H1 (cell line): Measurements from ENCODE around the gene LRRC27. TPM values are rescaled to one million over a fixed set of nuclear protein-coding genes. Genes with fewer than 3 reads are reported as not detected.

ENCODE experiments used
- CTCF ChIA-PET: fragments of 300-600 bp; sonication (Branson Sonifier 250); formaldehyde crosslinking; loops from one replicate; lab custom pipeline; 2021; ENCODE audit not compliant: partially characterized antibody; lab: Charles Lee
- POLR2A ChIA-PET: fragments of 300-600 bp; sonication (Branson Sonifier 250); formaldehyde crosslinking; loops from one replicate; lab custom pipeline; 2021; ENCODE audit warnings: inconsistent platforms; ENCODE audit not compliant: partially characterized antibody; lab: Charles Lee
- DNase-seq, 2 experiments: peaks; one replicate each; pipeline versions ENCODE4 v3.0.0 to v3.0.0-alpha.2; 2010 to 2022; ENCODE audit warnings: low spot score in 2 of 2, low read depth in 1 of 2, mixed read lengths in 1 of 2
- FAIRE-seq: peaks from 2 replicates; lab custom pipeline; 2011; peaks lifted over from hg19 to GRCh38; lab: Jason Lieb, UNC
- H2AFZ ChIP-seq: 2 replicates; pipeline ENCODE4 v1.8.1; 2012; ENCODE audit warnings: low read length, inconsistent platforms
- H2AK5ac ChIP-seq: 2 replicates; pipeline ENCODE4 v1.6.1; 2013; ENCODE audit warnings: low read depth, low read length
- H2BK120ac ChIP-seq: replicated peaks from 2 replicates; pipeline ENCODE3; 2013; ENCODE audit warnings: low read depth, low read length, inconsistent platforms
- H2BK12ac ChIP-seq: 2 replicates; pipeline ENCODE4 v1.6.1; 2013; ENCODE audit warnings: low read depth, low read length
- H2BK15ac ChIP-seq: 2 replicates; pipeline ENCODE4 v1.6.1; 2013; ENCODE audit warnings: low read length
- H2BK20ac ChIP-seq: 2 replicates; pipeline ENCODE4 v1.6.1; 2013; ENCODE audit warnings: low read length
- H2BK5ac ChIP-seq: 2 replicates; pipeline ENCODE4 v1.6.1; 2013; ENCODE audit warnings: low read depth, low read length
- H3K14ac ChIP-seq: 2 replicates; pipeline ENCODE4 v1.6.1; 2013; ENCODE audit warnings: inconsistent platforms; ENCODE audit not compliant: insufficient read length
- H3K18ac ChIP-seq: 2 replicates; pipeline ENCODE4 v1.6.1; 2013; ENCODE audit warnings: low read length; ENCODE audit errors: extremely low read depth
- H3K23ac ChIP-seq: 2 replicates; pipeline ENCODE4 v1.6.1; 2013; ENCODE audit warnings: inconsistent platforms; ENCODE audit not compliant: insufficient read length
- H3K23me2 ChIP-seq: 2 replicates; pipeline ENCODE4 v1.6.1; 2013; ENCODE audit warnings: low read depth, low read length
- H3K27ac ChIP-seq: 2 replicates; pipeline ENCODE4 v1.6.1; 2011; ENCODE audit warnings: low read depth, low read length, inconsistent platforms
- H3K27me3 ChIP-seq, 4 experiments: replicated peaks in 1 of 4; 1 replicate in 1 of 4; 2 replicates in 3 of 4; pipeline versions ENCODE4 v1.6.1 to v1.8.1; 2011 to 2013; ENCODE audit warnings: low read length in 3 of 4, mild to moderate bottlenecking in 3 of 4, inconsistent platforms in 2 of 4, mixed read lengths in 2 of 4, moderate library complexity in 1 of 4; ENCODE audit not compliant: control insufficient read depth in 3 of 4, insufficient read depth in 3 of 4; ENCODE audit errors: extremely low read depth in 1 of 4
- H3K36me3 ChIP-seq, 4 experiments: 2 replicates each; pipeline versions ENCODE4 v1.6.1 to v1.8.1; 2011 to 2013; ENCODE audit warnings: mild to moderate bottlenecking in 4 of 4, low read length in 3 of 4, moderate library complexity in 2 of 4, control low read depth in 1 of 4, inconsistent platforms in 1 of 4; ENCODE audit not compliant: insufficient read depth in 4 of 4, control insufficient read depth in 2 of 4
- H3K4ac ChIP-seq: replicated peaks from 2 replicates; pipeline ENCODE3; 2013; ENCODE audit warnings: low read length, low read depth, mixed read lengths, inconsistent platforms; ENCODE audit not compliant: insufficient read length
- H3K4me1 ChIP-seq, 4 experiments: replicated peaks in 1 of 4; 1 replicate in 1 of 4; 2 replicates in 3 of 4; pipeline versions ENCODE4 v1.6.1 to v1.8.1; 2011 to 2013; ENCODE audit warnings: low read length in 3 of 4, inconsistent platforms in 2 of 4, mixed read lengths in 1 of 4; ENCODE audit not compliant: insufficient read depth in 4 of 4, control insufficient read depth in 3 of 4
- H3K4me2 ChIP-seq, 2 experiments: 2 replicates each; pipeline versions ENCODE4 v1.6.1 to v1.8.1; 2011 to 2013; ENCODE audit warnings: low read depth in 2 of 2, low read length in 2 of 2, control low read depth in 1 of 2, inconsistent platforms in 1 of 2, mild to moderate bottlenecking in 1 of 2; ENCODE audit not compliant: insufficient read depth in 1 of 2
- H3K4me3 ChIP-seq, 4 experiments: fragments of 200-600, 300-600 bp in 1 of 4; sonication (generic), shearing (Covaris generic), sonication (Bioruptor Twin) in 1 of 4; 2 replicates each; pipeline versions ENCODE4 v1.5.1 to v1.8.1; 2011 to 2016; ENCODE audit warnings: low read length in 4 of 4, low read depth in 3 of 4, control low read depth in 2 of 4, inconsistent platforms in 2 of 4, mild to moderate bottlenecking in 2 of 4, mixed read lengths in 1 of 4, moderate library complexity in 1 of 4; ENCODE audit not compliant: insufficient read depth in 2 of 4; ENCODE audit errors: extremely low read depth in 1 of 4
- H3K56ac ChIP-seq: replicated peaks from 2 replicates; pipeline ENCODE3; 2013; ENCODE audit warnings: low read depth, mild to moderate bottlenecking, mixed read lengths, low read length, inconsistent platforms; ENCODE audit not compliant: insufficient read length
- H3K79me1 ChIP-seq: 2 replicates; pipeline ENCODE4 v1.6.1; 2013; ENCODE audit warnings: low read depth, low read length, control low read depth
- H3K79me2 ChIP-seq, 2 experiments: 2 replicates each; pipeline versions ENCODE4 v1.6.1 to v1.8.1; 2012 to 2013; ENCODE audit warnings: low read length in 2 of 2, mild to moderate bottlenecking in 2 of 2, inconsistent platforms in 1 of 2; ENCODE audit not compliant: insufficient read depth in 2 of 2, control insufficient read depth in 1 of 2
- H3K9ac ChIP-seq, 4 experiments: replicated peaks in 1 of 4; 1 replicate in 1 of 4; 2 replicates in 3 of 4; pipeline versions ENCODE4 v1.6.1 to v1.8.1; 2011 to 2013; ENCODE audit warnings: low read depth in 3 of 4, low read length in 3 of 4, control low read depth in 2 of 4, mild to moderate bottlenecking in 2 of 4, moderate library complexity in 2 of 4, inconsistent platforms in 1 of 4; ENCODE audit errors: extremely low read depth in 1 of 4
- H3K9me3 ChIP-seq, 2 experiments: 2 replicates each; pipeline versions ENCODE4 v1.6.1 to v1.8.1; 2012 to 2013; ENCODE audit warnings: mild to moderate bottlenecking in 2 of 2, moderate library complexity in 2 of 2, control low read depth in 1 of 2, inconsistent platforms in 1 of 2, low read depth in 1 of 2, low read length in 1 of 2, mixed read lengths in 1 of 2; ENCODE audit not compliant: insufficient read depth in 2 of 2
- H4K20me1 ChIP-seq, 2 experiments: replicated peaks in 1 of 2; 2 replicates each; pipeline versions ENCODE3 to v1.8.1; 2011 to 2013; ENCODE audit warnings: inconsistent platforms in 2 of 2, low read length in 2 of 2, mild to moderate bottlenecking in 1 of 2; ENCODE audit not compliant: insufficient read depth in 2 of 2, control insufficient read depth in 1 of 2
- H4K5ac ChIP-seq: 2 replicates; pipeline ENCODE4 v1.6.1; 2013; ENCODE audit warnings: low read length, low read depth, mixed read lengths, inconsistent platforms; ENCODE audit not compliant: insufficient read length
- H4K8ac ChIP-seq: 2 replicates; pipeline ENCODE4 v1.8.0; 2013; ENCODE audit warnings: mild to moderate bottlenecking, moderate library complexity, low read length, inconsistent platforms; ENCODE audit not compliant: insufficient read depth; ENCODE audit errors: extremely low read depth
- H4K91ac ChIP-seq: replicated peaks from 2 replicates; pipeline ENCODE3; 2013; ENCODE audit warnings: low read length, mixed read lengths, inconsistent platforms; ENCODE audit not compliant: insufficient read length
- CHD1 ChIP-seq: IDR thresholded peaks from 2 replicates; pipeline ENCODE4 v1.6.1; 2012; ENCODE audit warnings: low read depth, low read length, improper control_type of control experiment
- CTBP2 ChIP-seq: IDR thresholded peaks from 2 replicates; pipeline ENCODE4 v1.7.0; 2011; ENCODE audit warnings: borderline replicate concordance, mild to moderate bottlenecking, moderate library complexity, mixed read lengths, low read length; ENCODE audit not compliant: insufficient read depth, insufficient read length
- WGBS, 2 experiments: shearing (Covaris generic) in 1 of 2; methylation state at CpG; one replicate each; pipeline versions ENCODE4 v1.1.6 to v1.1.7; 2013 to 2015; ENCODE audit warnings: low lambda C conversion rate in 2 of 2, mixed read lengths in 2 of 2, inconsistent platforms in 1 of 2, low coverage in 1 of 2, missing lambda C conversion rate in 1 of 2; ENCODE audit not compliant: insufficient replicate concordance in 2 of 2, insufficient coverage in 1 of 2, insufficient read length in 1 of 2; ENCODE audit errors: extremely low coverage in 1 of 2, missing lambda C conversion rate in 1 of 2; 5-methylcytosine and 5-hydroxymethylcytosine counted together
- polyA plus RNA-seq, 7 experiments: library from polyadenylated mRNA; depleted of rRNA in 3 of 7; stranded (reverse) in 5 of 7; unstranded in 2 of 7; fragments of >200 nt in 5 of 7; fragments of 200-250 nt in 2 of 7; gene quantifications; 1 replicate in 5 of 7; 2 replicates in 1 of 7; 4 replicates in 1 of 7; pipeline versions ENCODE4 v1.2.1 to v1.2.3, GENCODE V29; 2011 to 2013; ENCODE audit warnings: missing spikeins in 2 of 7, mixed read lengths in 2 of 7
- total RNA-seq: library from RNA; stranded (reverse); fragmentation: NEBNext Ultra II Directional; extraction: Animal tissue kit (Norgen Biotek cat#: 25700); gene quantifications from 2 replicates; pipeline ENCODE4 v1.2.1, GENCODE V29; 2021
- TF ChIP-seq, protein P1 (sequence below): IDR thresholded peaks from 2 replicates; pipeline ENCODE4 v1.6.1; 2012; ENCODE audit warnings: low read length, inconsistent platforms

LRRC27 gene
- total and polyA plus RNA-seq, 2 of the 8 experiments (the other 6 are each of a cell fraction or from before 2014, with no cell fraction given) = 1.2 to 3.8 TPM

DNA sequence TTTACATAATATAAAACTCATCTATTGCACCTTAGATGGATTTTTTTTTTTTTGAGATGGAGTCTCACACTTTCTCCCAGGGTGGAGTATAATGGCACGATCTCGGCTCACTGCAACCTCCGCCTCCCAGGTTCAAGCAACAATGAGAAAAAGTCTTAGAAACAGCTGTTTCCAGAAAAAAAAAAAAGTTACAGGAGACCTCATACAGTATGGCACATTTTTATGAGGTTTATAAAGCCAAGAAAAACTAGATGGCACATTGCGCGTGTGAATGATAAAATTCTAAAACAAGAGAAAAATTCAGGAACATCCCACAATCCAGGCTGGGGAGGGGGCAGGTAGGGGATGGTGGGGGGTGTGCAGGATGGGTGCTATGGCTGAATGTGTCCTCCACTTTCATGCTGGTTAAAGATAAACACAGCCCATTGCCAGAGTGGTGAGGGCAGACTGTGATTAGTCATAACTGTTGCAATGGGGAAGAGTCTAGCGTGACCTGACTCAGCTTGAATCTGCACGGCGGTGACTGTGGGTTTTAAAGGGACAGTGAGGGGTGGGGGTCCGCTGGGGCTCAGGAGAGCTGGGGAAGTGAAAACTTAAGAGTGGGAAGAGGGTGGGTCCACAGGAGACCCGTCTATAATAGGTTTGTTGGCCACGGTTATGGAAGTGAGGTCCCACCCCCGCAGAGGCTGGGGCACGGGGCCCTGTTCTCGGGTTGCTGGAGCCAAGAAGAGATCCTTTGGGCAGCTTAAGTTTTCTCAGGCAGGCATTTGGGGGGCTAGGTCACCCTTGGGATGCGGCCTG, 11.9 kb upstream of the LRRC27 start:
- Histone ChIP-seq H3K79me2 (no peaks in the 10 kb centered on the region), H2BK12ac (no peak overlapping the region), H3K14ac (no peak overlapping the region), H3K23me2 (no peaks in the 10 kb centered on the region), H2AK5ac (no peak overlapping the region), H2AFZ (no peak overlapping the region), H3K56ac (no peak overlapping the region), H3K27me3 (no peaks in the 10 kb centered on the region), H3K23ac (no peak overlapping the region), H2BK120ac (no peak overlapping the region), H4K91ac (no peak overlapping the region), H4K8ac (no peak overlapping the region), H2BK5ac (no peak overlapping the region), H3K4me2 (no peak overlapping the region), H2BK15ac (no peak overlapping the region), H3K4me1 (no peaks in the 10 kb centered on the region; a peak in 1 of 7 replicates), H3K18ac (no peak overlapping the region), H3K4ac (no peak overlapping the region), H4K5ac (no peak overlapping the region), H2BK20ac (no peak overlapping the region), H3K4me3 (no peak overlapping the region), H3K27ac (no peak overlapping the region), H3K9ac (no peak overlapping the region), H3K9me3 (no peaks in the 10 kb centered on the region), H3K79me1 (no peaks in the 10 kb centered on the region), H3K36me3 (no peaks in the 10 kb centered on the region; a peak in 1 of 8 replicates), H4K20me1 (no peaks in the 10 kb centered on the region)
- CTCF ChIA-PET = interaction anchor here (0.6 to 1.1 kb wide), 5 partner anchors 11 to 380 kb away, joined by 3 to 4 read pairs (median 3); no protein-coding TSS in a partner anchor
- WGBS, 2 experiments = 81% methylated on average over 14 of the region's 15 CpGs; no CpG with 5 or more reads in 1 of the 2 experiments
- FAIRE-seq (no peak), DNase-seq (no peak)
- POLR2A ChIA-PET = no interaction called here
- TF ChIP-seq CTBP2 = no peak
- TF ChIP-seq, protein P1, sequence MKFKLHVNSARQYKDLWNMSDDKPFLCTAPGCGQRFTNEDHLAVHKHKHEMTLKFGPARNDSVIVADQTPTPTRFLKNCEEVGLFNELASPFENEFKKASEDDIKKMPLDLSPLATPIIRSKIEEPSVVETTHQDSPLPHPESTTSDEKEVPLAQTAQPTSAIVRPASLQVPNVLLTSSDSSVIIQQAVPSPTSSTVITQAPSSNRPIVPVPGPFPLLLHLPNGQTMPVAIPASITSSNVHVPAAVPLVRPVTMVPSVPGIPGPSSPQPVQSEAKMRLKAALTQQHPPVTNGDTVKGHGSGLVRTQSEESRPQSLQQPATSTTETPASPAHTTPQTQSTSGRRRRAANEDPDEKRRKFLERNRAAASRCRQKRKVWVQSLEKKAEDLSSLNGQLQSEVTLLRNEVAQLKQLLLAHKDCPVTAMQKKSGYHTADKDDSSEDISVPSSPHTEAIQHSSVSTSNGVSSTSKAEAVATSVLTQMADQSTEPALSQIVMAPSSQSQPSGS = no peak
- no peak for TF ChIP-seq CHD1
